Measurements from ENCODE around the gene PLCB2.

The PLCB2 gene

GRCh38 chr15:40257656-40258450 lies 49.9 kb downstream of the PLCB2 start:
- TF ChIP-seq POLR2AphosphoS5 (IDR thresholded peaks at IDR 0.05; ENCODE audit: low read depth, low read length): no peak
- TF ChIP-seq POLR2A (IDR thresholded peaks at IDR 0.05; ENCODE audit: low read depth, low read length): no peak
- no peak for TF ChIP-seq TAF1 (IDR thresholded peaks at IDR 0.05; ENCODE audit: borderline replicate concordance, low read depth, low read length)
- DNase-seq (ENCODE audit: insufficient read length) (no peak), FAIRE-seq (peak; percentile 64)

GRCh38 chr15:40256638-40257235 lies 51.0 kb downstream of the PLCB2 start:
- no peak for DNase-seq (ENCODE audit: insufficient read length)
- FAIRE-seq: peak; percentile 24
- TF ChIP-seq POLR2A (IDR thresholded peaks at IDR 0.05; ENCODE audit: low read depth, low read length): no peak
- TF ChIP-seq POLR2AphosphoS5 (IDR thresholded peaks at IDR 0.05; ENCODE audit: low read depth, low read length): no peak
- no peak for TF ChIP-seq TAF1 (IDR thresholded peaks at IDR 0.05; ENCODE audit: borderline replicate concordance, low read depth, low read length)

DNA sequence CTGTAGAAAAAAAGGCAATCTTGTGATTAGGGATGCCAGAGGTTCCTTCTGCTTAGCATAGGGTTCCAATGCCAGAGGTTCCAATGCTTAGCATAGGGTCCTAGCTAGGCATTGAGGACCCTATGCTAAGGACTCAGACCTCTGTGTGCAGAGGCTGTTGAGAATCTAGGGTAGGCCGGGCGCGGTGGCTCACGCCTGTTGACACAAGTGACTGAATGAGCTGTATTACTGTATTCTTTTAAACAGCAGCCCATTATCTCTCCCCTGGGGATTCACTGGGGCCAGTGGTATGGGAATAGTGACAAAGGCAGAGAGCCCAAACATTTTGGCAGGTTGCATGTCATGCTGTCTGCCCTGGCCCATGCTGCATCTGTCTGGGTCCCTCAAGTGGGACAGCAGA lies 52.7 kb downstream of the PLCB2 start:
- TF ChIP-seq TAF1 (IDR thresholded peaks at IDR 0.05; ENCODE audit: borderline replicate concordance, low read depth, low read length) (no peak), POLR2AphosphoS5 (IDR thresholded peaks at IDR 0.05; ENCODE audit: low read depth, low read length) (no peak), POLR2A (IDR thresholded peaks at IDR 0.05; ENCODE audit: low read depth, low read length) (no peak)
- FAIRE-seq (no peak), DNase-seq (ENCODE audit: insufficient read length) (no peak)

DNA sequence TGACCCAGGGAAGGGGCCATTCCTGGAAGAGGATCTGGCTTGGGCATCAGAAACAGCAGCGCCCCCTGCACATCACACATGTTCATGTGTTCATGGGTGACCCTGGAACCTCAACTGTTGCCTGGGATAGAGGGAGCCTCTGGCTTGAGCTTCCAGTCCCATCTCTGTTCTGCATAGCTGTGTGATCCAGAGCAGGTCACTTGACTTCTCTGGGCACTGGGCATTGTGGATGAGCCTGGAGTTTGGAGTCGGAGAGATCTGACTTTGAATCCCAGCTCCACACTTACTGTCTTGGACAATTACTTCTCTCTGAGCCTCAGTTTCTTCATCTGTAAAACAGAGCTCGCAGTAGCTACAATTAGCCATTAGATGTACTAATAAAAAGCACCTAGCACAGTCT lies 53.3 kb downstream of the PLCB2 start:
- no peak for DNase-seq (ENCODE audit: insufficient read length)
- no peak for FAIRE-seq
- TF ChIP-seq POLR2AphosphoS5 (IDR thresholded peaks at IDR 0.05; ENCODE audit: low read depth, low read length) (no peak), POLR2A (IDR thresholded peaks at IDR 0.05; ENCODE audit: low read depth, low read length) (no peak), TAF1 (IDR thresholded peaks at IDR 0.05; ENCODE audit: borderline replicate concordance, low read depth, low read length) (no peak)

DNA sequence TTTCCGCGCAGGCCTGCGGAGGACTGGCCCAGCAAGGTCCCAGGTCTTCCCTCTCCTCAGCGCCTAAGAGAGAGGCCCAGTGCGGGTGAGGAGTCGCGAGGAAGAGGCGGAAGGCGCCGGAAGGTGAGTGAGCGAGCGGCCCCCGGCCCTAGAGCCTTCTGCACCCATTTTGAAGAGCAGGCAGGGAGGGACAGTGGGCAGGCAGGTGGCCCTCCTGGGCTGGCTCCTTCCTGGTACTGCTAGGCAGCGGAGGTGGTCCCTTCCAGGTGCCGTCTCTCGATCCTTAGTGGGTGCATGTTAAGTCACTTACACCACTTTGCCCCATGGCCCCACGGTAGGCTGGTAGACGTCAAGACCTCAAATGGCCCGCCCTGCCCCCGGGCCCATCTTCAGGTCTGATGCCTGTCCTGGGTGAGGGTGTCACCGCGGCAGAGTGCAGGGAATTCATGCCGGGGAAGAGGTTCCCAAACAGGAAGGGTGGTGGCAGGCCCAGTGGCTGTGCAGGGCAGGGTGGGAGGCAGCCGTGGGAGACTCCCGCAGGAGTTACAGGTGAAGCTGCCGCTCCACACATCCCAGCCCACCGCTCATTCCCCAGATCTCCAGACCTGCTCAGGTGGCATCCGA lies 54.5 kb downstream of the PLCB2 start:
- DNase-seq (ENCODE audit: insufficient read length) (no peak), FAIRE-seq (peak; percentile 14)
- TF ChIP-seq TAF1 (IDR thresholded peaks at IDR 0.05; ENCODE audit: borderline replicate concordance, low read depth, low read length) (no peak), POLR2A (IDR thresholded peaks at IDR 0.05; ENCODE audit: low read depth, low read length) (no peak), POLR2AphosphoS5 (IDR thresholded peaks at IDR 0.05; ENCODE audit: low read depth, low read length) (no peak)

DNA sequence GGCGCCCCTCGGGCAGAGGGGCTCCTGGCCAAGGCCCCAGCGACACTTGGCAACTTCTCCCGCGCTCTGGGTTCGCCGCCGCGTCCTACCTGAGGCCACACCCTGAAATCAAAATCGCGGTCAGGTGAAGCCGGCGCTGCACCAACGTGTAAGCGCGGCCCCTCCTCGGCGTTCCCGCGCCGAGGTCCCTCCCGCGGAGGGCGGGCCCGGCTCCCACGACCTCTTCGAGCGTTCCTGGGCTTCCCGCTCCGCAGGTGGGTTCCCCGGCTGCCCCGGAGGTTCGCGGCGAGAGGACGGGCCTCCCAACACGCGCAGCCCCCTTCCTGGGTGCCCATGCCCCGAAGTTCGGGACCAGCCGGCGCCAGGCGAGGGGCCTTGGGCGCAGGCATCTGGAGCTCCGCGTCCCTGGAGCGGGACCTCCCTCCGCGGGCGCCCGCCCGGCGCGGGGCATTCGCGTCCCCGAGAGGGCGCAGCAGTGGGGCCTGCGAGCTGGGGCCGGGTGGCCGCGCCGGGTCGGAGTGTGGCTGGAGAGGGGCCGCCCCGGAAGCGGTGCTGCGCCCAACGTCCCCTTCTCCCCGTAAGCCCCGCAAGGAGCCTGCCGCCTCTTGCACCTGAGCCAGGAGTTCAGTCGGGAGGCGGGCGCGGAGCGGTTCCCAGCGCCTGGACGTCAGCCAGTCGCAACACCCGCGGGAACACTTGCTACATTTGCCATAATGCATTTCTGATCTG lies 55.1 kb downstream of the PLCB2 start:
- FAIRE-seq (peak; percentile 27), DNase-seq (ENCODE audit: insufficient read length) (peak; percentile 60)
- TF ChIP-seq TAF1 (IDR thresholded peaks at IDR 0.05; ENCODE audit: borderline replicate concordance, low read depth, low read length): no peak
- TF ChIP-seq POLR2AphosphoS5 (IDR thresholded peaks at IDR 0.05; ENCODE audit: low read depth, low read length): no peak
- no peak; the same call in 1 of the 2 replicates for TF ChIP-seq POLR2A (IDR thresholded peaks at IDR 0.05; ENCODE audit: low read depth, low read length)

- FAIRE-seq (no peak), DNase-seq (ENCODE audit: insufficient read length) (no peak)
- TF ChIP-seq TAF1 (IDR thresholded peaks at IDR 0.05; ENCODE audit: borderline replicate concordance, low read depth, low read length) (no peak), POLR2AphosphoS5 (IDR thresholded peaks at IDR 0.05; ENCODE audit: low read depth, low read length) (no peak), POLR2A (IDR thresholded peaks at IDR 0.05; ENCODE audit: low read depth, low read length) (no peak)
These were observed 55.6 kb downstream of the PLCB2 start for GRCh38 chr15:40252141-40252437.

GRCh38 chr15:40251486-40252140 lies 56.1 kb downstream of the PLCB2 start:
- no peak for TF ChIP-seq POLR2AphosphoS5 (IDR thresholded peaks at IDR 0.05; ENCODE audit: low read depth, low read length)
- TF ChIP-seq TAF1 (IDR thresholded peaks at IDR 0.05; ENCODE audit: borderline replicate concordance, low read depth, low read length): no peak
- no peak for TF ChIP-seq POLR2A (IDR thresholded peaks at IDR 0.05; ENCODE audit: low read depth, low read length)
- FAIRE-seq (no peak), DNase-seq (ENCODE audit: insufficient read length) (no peak)

- TF ChIP-seq POLR2A (IDR thresholded peaks at IDR 0.05; ENCODE audit: low read depth, low read length): no peak
- no peak for TF ChIP-seq TAF1 (IDR thresholded peaks at IDR 0.05; ENCODE audit: borderline replicate concordance, low read depth, low read length)
- TF ChIP-seq POLR2AphosphoS5 (IDR thresholded peaks at IDR 0.05; ENCODE audit: low read depth, low read length): no peak
- FAIRE-seq (no peak), DNase-seq (ENCODE audit: insufficient read length) (no peak)
These were observed 56.8 kb downstream of the PLCB2 start for GRCh38 chr15:40250771-40251483.

DNA sequence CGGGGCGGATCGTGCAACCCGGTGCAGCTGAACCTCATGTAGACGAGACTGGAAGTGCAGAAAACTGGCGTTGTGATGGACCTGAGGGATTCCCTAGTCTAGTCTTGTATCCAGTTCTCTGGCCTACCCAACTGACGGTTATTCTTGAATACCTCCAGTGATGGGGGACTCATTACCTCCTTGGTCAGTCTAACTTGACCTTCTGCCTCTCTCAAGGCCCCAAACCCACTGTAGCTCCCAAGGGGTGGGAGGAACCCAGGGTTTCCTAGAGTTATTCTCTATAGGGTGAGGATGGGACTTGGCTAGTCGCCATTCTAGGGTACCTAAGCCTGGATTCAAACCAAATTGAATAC lies 57.5 kb downstream of the PLCB2 start:
- FAIRE-seq (no peak), DNase-seq (ENCODE audit: insufficient read length) (no peak)
- TF ChIP-seq TAF1 (IDR thresholded peaks at IDR 0.05; ENCODE audit: borderline replicate concordance, low read depth, low read length): no peak
- TF ChIP-seq POLR2AphosphoS5 (IDR thresholded peaks at IDR 0.05; ENCODE audit: low read depth, low read length): no peak
- TF ChIP-seq POLR2A (IDR thresholded peaks at IDR 0.05; ENCODE audit: low read depth, low read length): no peak

Measured in GM12892 (cell line).